Ascending aorta (tissue), 2 donors: ENCODE data around the gene ID2. TPM values are rescaled to one million over a fixed set of nuclear protein-coding genes. Genes with fewer than 3 reads are reported as not detected.

Experiments used
- DNase-seq, 2 donors: peaks; one replicate each; pipeline ENCODE4 v3.0.0-alpha.2; 2019; ENCODE audit warnings: low spot score in 2 of 2
- H3K27ac ChIP-seq, 2 donors: fragments of 200-600 bp; sonication (generic); one replicate each; pipeline ENCODE4 v1.5.1; 2016 to 2017; ENCODE audit warnings: mild to moderate bottlenecking in 1 of 2
- H3K27me3 ChIP-seq: fragments of 200-600 bp; sonication (generic); one replicate; pipeline ENCODE4 v1.5.1; 2017
- H3K36me3 ChIP-seq, 2 donors: fragments of 200-600 bp; sonication (generic); one replicate each; pipeline ENCODE4 v1.5.1; 2016
- H3K4me1 ChIP-seq, 2 donors: fragments of 200-600 bp; sonication (generic); one replicate each; pipeline ENCODE4 v1.5.1; 2016 to 2017; ENCODE audit warnings: mild to moderate bottlenecking in 1 of 2
- H3K4me3 ChIP-seq, 2 donors: fragments of 200-600 bp; sonication (generic); one replicate each; pipeline ENCODE4 v1.5.1; 2016 to 2017; ENCODE audit warnings: mild to moderate bottlenecking in 1 of 2
- H3K9me3 ChIP-seq, 2 donors: fragments of 200-600 bp; sonication (generic); one replicate each; pipeline ENCODE4 v1.5.1; 2016
- CTCF ChIP-seq, 3 experiments: fragments of 200-600 bp in 2 of 3; fragments of 450-650 bp in 1 of 3; sonication (generic) in 2 of 3; IDR thresholded peaks; one replicate each; pipeline ENCODE4 v1.5.1; 2016 to 2019; ENCODE audit warnings: antibody characterized with exemption in 3 of 3, mild to moderate bottlenecking in 1 of 3, moderate library complexity in 1 of 3
- intact Hi-C: fragments of 100-400 bp; cut with DNase I; formaldehyde crosslinking; loops from one replicate; pipeline ENCODE4 v1.15.1; 2023
- total RNA-seq: library from RNA; depleted of rRNA; stranded (reverse); fragments of >200 nt; gene quantifications from one replicate; pipeline ENCODE4 v1.1.0, GENCODE V29; 2016

The ID2 gene
- total RNA-seq, 1 donor from 2014 or later = 752 TPM

GRCh38 chr2:8661235-8661634 is 20.6 kb upstream of the ID2 start:
- Histone ChIP-seq H3K27me3 (no peaks in the 10 kb centered on the region), H3K4me3 (no peak overlapping the region), H3K9me3 (no peaks in the 10 kb centered on the region), H3K27ac (no peak overlapping the region), H3K4me1 (peaks cover 0 to 3% of the 10 kb centered on the region in 2 donors), H3K36me3 (no peaks in the 10 kb centered on the region)
- no peak for TF ChIP-seq CTCF (IDR thresholded peaks at IDR 0.05)
- DNase-seq = no peak
- intact Hi-C loops = no loop called here

- intact Hi-C loops = no loop called here
These were observed 20.1 kb upstream of the ID2 start for GRCh38 chr2:8661736-8662135.

GRCh38 chr2:8662239-8662879 is 19.5 kb upstream of the ID2 start:
- Histone ChIP-seq H3K4me1 (peaks cover 0 to 3% of the 10 kb centered on the region in 2 donors), H3K4me3 (no peak overlapping the region), H3K9me3 (no peaks in the 10 kb centered on the region), H3K27me3 (no peaks in the 10 kb centered on the region), H3K36me3 (no peaks in the 10 kb centered on the region), H3K27ac (no peak overlapping the region)
- peak; percentile 7 to 33 (median 11) for TF ChIP-seq CTCF (IDR thresholded peaks at IDR 0.05)
- peak in 1 of 2 donors; percentile 68 for DNase-seq
- intact Hi-C loops = no loop called here

More at GRCh38 chr2:8661736-8662135, 20.1 kb upstream of the ID2 start:
- peak in 1 of 2 donors; percentile 67 for DNase-seq
- Histone ChIP-seq H3K36me3 (no peaks in the 10 kb centered on the region), H3K27me3 (no peaks in the 10 kb centered on the region), H3K9me3 (no peaks in the 10 kb centered on the region), H3K27ac (no peak overlapping the region), H3K4me3 (no peak overlapping the region), H3K4me1 (peaks cover 0 to 3% of the 10 kb centered on the region in 2 donors)
- no peak for TF ChIP-seq CTCF (IDR thresholded peaks at IDR 0.05)

DNA sequence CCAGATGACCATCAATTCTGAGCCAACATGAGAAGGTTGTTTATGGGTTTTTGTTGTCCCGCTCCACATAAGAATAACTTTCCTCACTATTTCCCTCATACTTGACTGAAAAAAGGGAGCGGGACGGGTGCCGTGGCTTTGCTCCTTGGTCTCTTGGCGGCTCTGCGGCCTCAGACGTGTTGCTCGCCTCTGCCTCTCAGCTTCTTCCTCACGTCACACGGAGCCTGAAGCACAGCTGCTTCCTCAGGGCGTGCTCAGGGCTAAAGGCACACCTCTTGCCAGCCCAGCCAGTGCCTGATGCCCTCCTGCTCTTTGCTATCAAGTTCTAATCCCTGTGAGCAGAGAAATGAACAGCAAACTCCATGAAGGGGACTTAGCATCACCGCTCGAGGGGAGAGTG is 17.9 kb upstream of the ID2 start:
- Histone ChIP-seq H3K9me3 (no peaks in the 10 kb centered on the region), H3K4me3 (no peak overlapping the region), H3K27ac (no peak overlapping the region), H3K36me3 (no peaks in the 10 kb centered on the region), H3K27me3 (no peaks in the 10 kb centered on the region), H3K4me1 (peaks cover 0 to 5% of the 10 kb centered on the region in 2 donors)
- DNase-seq = no peak
- TF ChIP-seq CTCF (IDR thresholded peaks at IDR 0.05) = no peak
- intact Hi-C loops = no loop called here

DNA sequence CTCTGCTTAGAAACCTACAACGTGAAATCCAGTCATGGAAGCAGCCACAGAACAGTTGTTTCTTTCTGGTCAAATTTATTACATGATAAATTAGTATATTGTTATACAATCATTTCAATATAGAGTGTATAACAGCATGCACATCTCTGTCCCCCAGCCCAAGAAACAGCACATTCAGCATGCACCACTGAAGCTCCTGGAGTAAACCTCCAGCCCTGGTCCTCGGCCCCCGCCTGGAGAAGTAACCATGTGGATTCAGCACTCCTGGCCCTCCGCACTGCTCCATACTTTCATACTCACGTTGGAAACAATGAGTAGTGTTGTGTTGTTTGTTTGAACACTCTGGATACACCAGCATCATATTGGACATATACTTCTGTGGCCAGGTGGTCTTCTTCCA is 15.3 kb upstream of the ID2 start:
- H3K27ac ChIP-seq = no peak overlapping the region
- TF ChIP-seq CTCF (IDR thresholded peaks at IDR 0.05) = no peak
- no peaks in the 10 kb centered on the region for H3K9me3 ChIP-seq
- no peaks in the 10 kb centered on the region for H3K27me3 ChIP-seq
- no peaks in the 10 kb centered on the region for H3K36me3 ChIP-seq
- peak in 1 of 2 donors; percentile 22 for DNase-seq
- H3K4me3 ChIP-seq = no peak overlapping the region
- H3K4me1 ChIP-seq = peaks cover 0 to 10% of the 10 kb centered on the region in 2 donors
- intact Hi-C loops = no loop called here
